ENCODE results near the gene APP.

GRCh38 chr21:25862596-25862995 is 308.0 kb downstream of the APP start:
- no peak for TF ChIP-seq EZH2 (IDR thresholded peaks at IDR 0.05; ENCODE audit: borderline replicate concordance, control insufficient read depth, low read depth, low read length)
- TF ChIP-seq EP300 (IDR thresholded peaks at IDR 0.05; ENCODE audit: borderline replicate concordance in 1 of 2, control insufficient read depth in 1 of 2, low read depth in 2 of 2, low read length in 2 of 2) = no peak
- TF ChIP-seq MAX (IDR thresholded peaks at IDR 0.05; ENCODE audit: low read depth, low read length) = no peak
- no peak for TF ChIP-seq TAF1 (IDR thresholded peaks at IDR 0.05; ENCODE audit: borderline replicate concordance, low read depth, low read length)

Measured in GM12878 (cell line).